GM18505 (cell line): ENCODE data around the gene CCM2.
A peak's percentile ranks its signal among the peaks of the same experiment; 100 is the strongest.
"Not testable (repeated sequence)": the region's sequence is repeated elsewhere in the genome, so short reads cannot be mapped to it uniquely, and the experiment has no call there.

Experiments used
- ATAC-seq: cut with Tn5 transposase; IDR thresholded peaks from one replicate; pipeline ENCODE4 v1.9.1; 2021; ENCODE audit not compliant: unreplicated experiment
- POLR2A ChIP-seq: IDR thresholded peaks from 4 replicates; pipeline ENCODE4 v1.6.1; 2011; ENCODE audit warnings: borderline replicate concordance; ENCODE audit not compliant: insufficient read depth, insufficient read length; ENCODE audit errors: extremely low read depth

Gene CCM2

DNA sequence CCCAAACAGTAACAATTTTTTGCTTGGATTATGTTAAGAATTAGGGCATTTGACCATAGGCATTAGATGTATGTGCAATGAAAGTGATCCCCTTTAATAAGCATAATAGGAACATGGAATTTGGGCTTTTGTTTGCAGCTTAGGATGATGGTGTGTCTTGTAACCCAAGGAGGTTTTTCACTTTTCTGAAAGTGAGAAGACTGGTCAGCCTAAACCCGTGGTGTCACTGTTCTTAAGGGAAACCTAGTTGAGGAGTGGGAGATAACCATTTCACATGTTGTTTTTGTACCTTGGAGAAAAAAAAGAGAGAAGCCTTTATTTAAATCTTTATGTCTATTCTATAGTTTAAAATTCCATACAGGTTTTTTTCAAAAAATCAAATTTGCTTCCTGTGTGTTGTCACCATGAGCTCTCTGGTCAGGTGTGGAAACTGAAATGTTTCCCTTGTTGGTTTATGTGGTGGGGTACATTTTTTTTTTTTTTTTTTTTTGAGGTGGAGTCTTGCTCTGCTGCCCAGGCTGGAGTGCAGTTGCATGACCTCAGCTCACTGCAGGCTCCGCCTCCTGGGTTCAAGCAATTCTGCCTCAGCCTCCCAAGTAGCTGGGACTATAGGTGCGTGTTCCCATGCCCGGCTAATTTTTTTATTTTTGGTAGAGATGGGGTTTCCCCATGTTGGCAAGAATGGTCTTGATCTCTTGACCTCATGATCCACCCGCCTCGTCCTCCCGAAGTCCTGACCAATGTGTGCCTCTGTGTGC lies 7.7 kb downstream of the CCM2 start:
- TF ChIP-seq POLR2A: no peak
- peak; percentile 54 for ATAC-seq

DNA sequence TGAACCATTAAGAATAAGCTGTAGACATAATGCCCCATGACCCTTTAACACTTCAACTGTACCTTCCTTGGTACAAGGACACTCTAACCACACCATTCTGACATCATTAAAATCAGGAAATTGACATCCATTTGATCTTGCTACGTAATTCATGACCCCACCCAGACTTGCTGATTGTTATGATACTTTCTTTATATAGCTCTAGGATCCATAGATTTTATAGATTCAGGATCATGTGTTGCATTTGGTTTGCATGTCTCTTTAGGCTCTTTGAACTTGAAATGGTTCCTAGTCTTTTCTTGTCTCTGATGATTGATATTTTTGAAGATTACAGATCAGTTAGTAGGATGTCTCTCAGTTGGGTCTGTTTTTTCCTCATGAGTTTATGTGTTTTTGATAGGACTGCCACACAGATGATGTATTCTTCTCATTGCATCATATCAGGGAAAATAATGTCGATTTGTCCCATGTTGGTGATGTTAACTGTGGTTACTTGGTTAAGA lies 13.5 kb downstream of the CCM2 start:
- no peak for ATAC-seq
- TF ChIP-seq POLR2A: no peak

DNA sequence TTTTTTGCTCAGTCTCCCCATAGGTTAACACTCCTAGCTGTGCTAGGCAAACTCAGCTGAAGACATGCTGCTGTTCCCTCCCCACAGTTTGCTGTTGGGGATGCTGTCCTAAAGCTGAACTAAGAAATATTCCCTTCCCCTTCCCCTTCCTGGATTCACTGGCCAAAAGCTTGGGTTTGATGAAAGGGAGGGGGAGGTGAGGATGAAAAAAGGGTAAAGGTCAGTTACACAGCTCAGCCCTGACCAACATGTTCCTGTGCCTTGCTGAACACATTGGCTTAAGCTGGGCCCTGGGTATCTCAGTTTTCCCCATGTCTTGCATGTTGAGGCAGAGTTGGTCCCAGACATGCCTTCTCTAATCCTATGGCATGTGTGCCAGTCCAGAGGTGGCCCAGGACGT lies 15.3 kb downstream of the CCM2 start:
- TF ChIP-seq POLR2A: no peak
- ATAC-seq: no peak

GRCh38 chr7:45017253-45017652 lies 17.3 kb downstream of the CCM2 start:
- TF ChIP-seq POLR2A: no peak
- no peak for ATAC-seq

GRCh38 chr7:45020915-45021314 lies 20.9 kb downstream of the CCM2 start:
- TF ChIP-seq POLR2A: no peak
- ATAC-seq: no peak

DNA sequence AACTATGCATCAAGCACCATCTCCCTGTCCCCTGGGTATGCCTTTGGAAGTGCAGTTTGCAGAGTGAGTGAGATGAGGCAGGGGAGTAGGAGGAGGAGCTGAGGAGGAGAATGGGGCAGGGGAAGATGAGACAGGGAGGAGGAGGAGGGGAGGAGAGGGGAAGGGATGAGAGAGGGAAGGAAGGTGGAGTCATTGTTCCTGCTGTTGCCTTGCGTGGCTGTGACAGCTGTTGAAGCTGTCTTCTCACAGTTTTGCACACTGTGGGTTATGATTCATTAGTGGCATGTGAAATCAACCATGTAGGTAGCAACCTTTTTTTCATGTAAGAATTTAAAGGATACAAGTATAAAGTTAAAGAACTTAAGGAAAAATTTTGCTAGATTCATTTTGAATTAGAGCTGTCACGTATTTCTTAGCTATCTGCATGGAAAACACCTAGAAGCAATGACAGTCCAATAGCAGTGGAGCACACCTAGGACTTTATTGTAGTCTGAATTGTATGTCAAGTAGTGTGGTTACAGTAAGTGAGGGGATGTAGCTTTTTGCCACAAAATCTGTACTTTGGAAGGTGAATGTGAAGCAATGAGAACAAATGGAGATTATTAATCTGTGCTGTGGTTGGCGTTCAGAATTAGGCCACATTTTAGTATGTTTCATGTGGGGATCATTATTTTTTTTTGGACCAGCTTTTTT lies 21.7 kb downstream of the CCM2 start:
- TF ChIP-seq POLR2A: no peak
- ATAC-seq: no peak

DNA sequence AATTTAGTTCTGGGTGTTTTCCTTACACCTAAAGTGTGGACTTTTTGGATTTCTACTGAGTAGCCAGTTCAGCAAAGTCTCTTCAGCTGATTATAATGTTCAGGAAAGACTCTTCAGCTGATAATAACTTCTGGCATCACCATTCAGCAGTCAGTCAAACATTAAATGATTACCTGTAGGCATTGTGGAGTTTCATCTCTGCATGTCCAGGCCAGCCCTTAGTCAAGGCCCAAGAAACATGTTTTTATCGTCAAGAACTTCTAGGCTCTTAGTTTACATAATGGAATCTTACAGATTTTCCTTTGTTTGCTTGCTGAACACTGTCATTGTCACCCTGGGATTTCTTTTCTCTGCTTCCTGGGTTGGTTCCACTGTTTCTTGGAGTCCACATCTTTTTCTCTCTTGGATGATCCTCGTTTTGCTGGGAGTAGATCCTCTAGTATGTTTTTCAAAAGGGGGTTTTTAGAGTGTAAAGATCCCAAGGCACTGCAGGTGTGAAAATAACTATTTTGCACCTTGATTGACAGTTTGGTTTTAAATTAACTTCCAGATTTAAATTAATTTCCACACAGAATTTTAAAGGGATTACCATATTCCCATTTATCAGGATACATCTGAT lies 24.2 kb downstream of the CCM2 start:
- no peak for TF ChIP-seq POLR2A
- no peak for ATAC-seq

- not testable (repeated sequence) for ATAC-seq
Observed at GRCh38 chr7:45025473-45025872, 25.5 kb downstream of the CCM2 start.

DNA sequence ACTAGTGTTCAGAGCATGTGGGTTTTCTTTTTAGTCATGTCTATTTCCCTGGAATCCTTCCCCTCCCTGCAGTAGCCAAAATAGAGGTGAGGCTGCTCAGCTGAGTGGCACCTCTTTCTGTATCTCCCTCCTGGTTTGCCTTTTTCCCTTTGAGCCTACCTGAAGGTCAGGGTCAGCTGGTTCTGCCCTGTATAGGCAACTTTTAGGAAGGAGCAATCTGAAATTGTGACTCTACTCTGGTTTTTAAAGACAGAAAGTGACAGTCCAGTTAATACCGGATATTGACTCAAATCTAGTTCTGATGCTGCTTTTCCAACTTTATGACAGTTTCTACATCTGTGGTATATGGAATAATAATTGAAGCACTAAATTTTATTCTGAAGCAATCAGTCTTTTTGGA lies 26.0 kb downstream of the CCM2 start:
- TF ChIP-seq POLR2A: no peak
- ATAC-seq: no peak

GRCh38 chr7:45026984-45027773 lies 27.2 kb downstream of the CCM2 start:
- ATAC-seq: peak; percentile 48

DNA sequence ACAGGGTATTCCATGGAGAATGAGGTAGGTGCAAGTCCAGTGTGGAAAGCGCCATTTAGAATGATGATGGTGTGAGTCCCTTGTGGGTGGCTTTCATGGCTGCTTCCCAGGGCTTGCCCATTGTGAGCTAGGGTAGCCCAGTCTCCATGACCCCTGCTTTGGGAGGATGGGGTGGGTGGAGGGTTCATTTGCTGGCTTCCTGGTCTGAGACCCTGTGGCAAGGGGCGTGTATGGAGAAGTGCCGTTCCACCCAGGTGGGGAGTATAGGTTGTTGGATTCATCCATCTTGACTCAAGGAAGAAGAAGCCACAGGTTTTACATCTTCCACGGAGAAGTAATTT lies 27.7 kb downstream of the CCM2 start:
- ATAC-seq: no peak
- no peak for TF ChIP-seq POLR2A

More at GRCh38 chr7:45026984-45027773, 27.2 kb downstream of the CCM2 start:
- no peak for TF ChIP-seq POLR2A

- TF ChIP-seq POLR2A: no peak
- no peak for ATAC-seq
Observed at GRCh38 chr7:45028138-45028919, 28.3 kb downstream of the CCM2 start.
